Measurements from ENCODE around the gene TTC7B.

The TTC7B gene

GRCh38 chr14:90699016-90699415, 117.2 kb downstream of the TTC7B start:
- DNase-seq = no peak

DNA sequence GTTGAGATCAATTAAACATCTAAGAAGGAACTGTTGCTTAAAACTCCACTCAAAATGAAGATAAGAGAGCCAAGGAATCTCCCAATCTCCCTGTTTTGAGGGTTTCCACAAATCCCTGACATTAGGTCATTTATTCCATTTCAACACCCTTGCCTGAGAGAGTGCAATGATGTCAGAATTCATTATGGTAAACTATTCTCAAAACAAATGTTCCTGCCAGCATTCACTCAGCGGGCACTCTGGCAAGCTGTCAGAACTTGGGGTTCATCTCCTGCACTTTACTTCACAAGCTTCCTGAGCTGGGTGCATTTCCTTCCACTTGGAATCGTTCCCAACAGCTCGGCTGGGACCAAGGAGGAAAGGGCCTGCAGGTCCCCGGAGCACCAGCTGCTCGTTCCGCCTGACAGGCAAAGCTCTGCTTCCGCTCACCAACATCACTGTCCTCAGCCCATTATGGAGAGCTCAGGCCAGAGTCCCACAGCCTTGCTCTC, 117.8 kb downstream of the TTC7B start:
- DNase-seq = peak in 2 of 3 experiments; percentile 17 to 75

DNA sequence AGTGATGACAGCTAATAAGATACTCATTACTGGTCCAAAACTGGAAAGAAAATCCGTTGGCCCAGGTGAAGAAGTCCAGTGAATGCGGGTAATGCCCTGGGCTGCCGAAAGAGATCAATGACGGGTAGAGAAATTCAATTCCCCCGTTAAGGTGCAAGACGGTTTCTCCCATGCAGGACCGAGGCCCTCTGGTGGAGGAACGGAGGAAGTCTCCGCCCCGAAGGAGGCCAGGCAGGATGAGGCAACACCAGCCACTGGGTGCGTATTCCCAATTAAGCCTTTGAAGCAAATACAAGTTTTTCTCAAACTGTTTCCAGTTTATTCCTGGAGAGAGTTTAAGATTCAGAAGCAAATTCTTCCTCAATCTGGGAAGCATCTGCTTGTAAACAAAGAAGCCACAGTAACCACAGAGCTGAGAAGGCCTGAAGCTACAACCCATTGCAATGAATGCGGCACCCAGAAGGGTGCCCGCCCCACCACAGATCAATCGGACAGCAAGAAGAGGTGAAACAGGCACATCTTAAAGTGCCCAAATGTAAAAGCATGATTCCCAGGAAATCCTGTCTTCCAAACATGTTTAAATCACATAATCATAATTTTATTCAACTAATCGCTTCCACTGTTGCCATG, 118.5 kb downstream of the TTC7B start:
- DNase-seq = peak; percentile 74 to 91 (median 90)

- no peak for DNase-seq
Measured at GRCh38 chr14:90697132-90697531, 119.1 kb downstream of the TTC7B start.

DNA sequence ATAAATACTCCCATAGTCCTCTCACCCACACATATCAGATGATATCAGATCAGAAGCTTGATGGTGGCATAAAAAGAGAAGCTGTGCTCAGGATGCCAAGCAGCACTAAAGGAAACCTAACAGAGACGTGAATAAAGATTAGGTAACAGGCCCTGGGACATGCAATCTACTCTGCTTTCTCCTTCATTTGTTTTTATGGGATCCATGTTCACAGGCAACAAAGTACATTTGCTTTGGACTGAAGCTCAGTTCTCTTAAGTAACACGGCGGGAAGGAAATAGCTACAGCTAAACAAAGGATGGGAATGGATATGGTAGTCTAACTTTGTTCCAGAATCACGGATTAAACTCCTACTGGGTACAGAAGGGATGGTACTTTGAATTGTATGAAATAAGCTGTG, 119.5 kb downstream of the TTC7B start:
- DNase-seq = peak in 2 of 3 experiments; percentile 48 to 62

- DNase-seq = peak; percentile 29 to 68 (median 40)
Measured at GRCh38 chr14:90695997-90696660, 120.1 kb downstream of the TTC7B start.

GRCh38 chr14:90693413-90693812, 122.8 kb downstream of the TTC7B start:
- DNase-seq = peak in 2 of 3 experiments; percentile 23 to 48

DNA sequence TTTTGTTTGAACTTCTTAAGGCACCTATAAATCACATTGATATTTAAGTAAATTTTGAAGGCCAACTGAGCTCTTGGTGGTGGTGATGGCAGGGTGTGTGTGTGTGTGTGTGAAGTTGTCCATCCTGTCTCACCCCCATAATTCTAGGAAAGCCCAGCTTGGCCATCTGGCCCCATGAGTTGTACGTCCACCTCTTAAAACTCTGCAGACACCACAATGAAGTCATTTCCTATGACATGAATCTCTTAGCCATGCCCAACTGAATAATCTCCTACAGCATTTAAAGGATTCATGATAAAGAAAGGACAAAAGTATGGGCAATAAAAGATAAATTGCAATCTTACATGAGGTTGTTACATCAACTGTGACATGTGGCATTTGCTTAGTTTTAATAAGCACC, 123.4 kb downstream of the TTC7B start:
- no peak for DNase-seq

DNA sequence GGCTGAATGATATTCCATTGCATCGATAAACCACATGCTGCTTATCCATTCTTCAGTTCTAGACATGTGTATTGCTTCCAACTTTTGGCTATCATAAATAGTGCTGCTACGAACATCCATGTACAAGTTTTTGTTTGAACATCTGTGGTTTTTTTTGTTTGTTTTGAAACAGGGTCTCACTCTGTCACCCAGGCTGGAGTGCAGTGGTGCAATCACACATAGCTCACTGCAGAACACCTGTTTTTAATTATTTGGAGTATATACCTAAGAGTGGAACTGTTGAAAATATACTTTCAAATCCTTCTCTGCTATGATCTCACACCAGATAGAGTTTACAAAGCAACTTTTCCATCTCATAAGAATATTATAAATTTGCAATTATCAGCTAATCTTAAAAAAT, 124.2 kb downstream of the TTC7B start:
- no peak for DNase-seq

GRCh38 chr14:90691627-90692026, 124.6 kb downstream of the TTC7B start:
- no peak for DNase-seq

DNA sequence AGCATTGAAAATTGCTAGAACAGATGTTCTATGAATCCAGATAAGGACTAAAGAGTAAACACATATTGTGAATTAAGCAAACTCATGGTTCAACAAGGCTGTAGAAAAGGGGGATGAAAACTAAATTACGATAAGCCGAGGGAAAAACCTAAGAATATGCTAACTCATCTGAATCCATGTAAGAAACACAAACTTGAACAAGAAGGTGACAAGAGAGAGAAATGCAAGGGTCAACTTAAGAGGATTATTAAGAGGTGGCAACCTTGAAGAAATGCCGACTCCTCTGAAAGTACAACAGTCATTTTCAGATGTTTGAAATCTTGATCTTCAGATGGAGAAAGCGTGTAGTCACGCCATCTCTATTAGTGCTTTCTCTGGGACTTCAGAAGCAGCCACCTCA, 128.6 kb downstream of the TTC7B start:
- no peak for DNase-seq

GRCh38 chr14:90682615-90683014, 133.6 kb downstream of the TTC7B start:
- DNase-seq = no peak

GRCh38 chr14:90681929-90682328, 134.3 kb downstream of the TTC7B start:
- no peak for DNase-seq

DNA sequence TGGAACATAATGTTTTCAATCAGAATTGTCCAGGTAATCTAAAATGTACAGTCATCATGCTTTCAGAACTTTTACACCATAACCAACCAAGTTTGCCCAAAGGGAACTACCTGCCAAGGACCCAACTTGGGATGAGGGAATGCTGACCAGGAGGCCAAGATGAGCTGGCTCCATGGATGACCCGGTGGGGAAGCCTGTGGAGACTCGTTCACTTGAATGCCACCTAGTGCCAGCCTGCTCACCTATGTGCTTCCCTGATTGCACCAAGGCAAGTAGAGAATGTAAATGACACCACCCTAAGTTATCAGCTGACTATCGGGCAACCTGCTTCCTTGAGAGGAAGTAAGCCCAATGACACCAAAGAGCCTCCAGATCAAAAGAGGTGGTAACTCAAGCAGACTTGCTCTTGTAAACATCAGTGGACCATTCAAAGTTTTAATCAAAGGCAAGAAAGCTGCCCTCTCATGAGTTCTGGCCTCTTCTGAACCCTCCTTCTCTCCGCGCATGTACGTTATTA, 137.3 kb downstream of the TTC7B start:
- no peak for DNase-seq

GRCh38 chr14:90678420-90678819, 137.8 kb downstream of the TTC7B start:
- DNase-seq = no peak

GRCh38 chr14:90677484-90678050, 138.7 kb downstream of the TTC7B start:
- DNase-seq = no peak

DNA sequence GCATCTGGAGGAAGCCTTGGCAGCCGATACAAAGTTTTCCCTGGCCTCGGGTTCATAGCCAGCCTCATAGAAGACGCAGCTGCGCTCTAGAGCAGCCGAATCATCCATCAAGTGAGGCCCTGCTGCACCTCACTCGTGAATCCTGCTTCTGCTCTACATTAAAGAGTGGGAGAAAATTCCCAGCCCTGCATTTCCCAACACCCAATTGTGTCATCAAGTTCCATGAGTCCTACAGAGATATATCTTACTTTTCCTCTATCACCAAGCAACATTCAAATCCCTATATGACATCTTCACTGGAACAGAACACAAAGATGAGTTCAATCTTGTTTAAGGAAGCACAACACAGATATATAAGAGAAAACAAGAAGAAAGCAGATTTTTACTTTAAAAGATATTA, 139.3 kb downstream of the TTC7B start:
- no peak for DNase-seq

- no peak for DNase-seq
Measured at GRCh38 chr14:90676356-90676755, 139.9 kb downstream of the TTC7B start.

- DNase-seq = no peak
Measured at GRCh38 chr14:90675399-90675798, 140.8 kb downstream of the TTC7B start.

- no peak for DNase-seq
Measured at GRCh38 chr14:90674716-90675115, 141.5 kb downstream of the TTC7B start.

- DNase-seq = no peak
Measured at GRCh38 chr14:90674043-90674670, 142.1 kb downstream of the TTC7B start.

DNA sequence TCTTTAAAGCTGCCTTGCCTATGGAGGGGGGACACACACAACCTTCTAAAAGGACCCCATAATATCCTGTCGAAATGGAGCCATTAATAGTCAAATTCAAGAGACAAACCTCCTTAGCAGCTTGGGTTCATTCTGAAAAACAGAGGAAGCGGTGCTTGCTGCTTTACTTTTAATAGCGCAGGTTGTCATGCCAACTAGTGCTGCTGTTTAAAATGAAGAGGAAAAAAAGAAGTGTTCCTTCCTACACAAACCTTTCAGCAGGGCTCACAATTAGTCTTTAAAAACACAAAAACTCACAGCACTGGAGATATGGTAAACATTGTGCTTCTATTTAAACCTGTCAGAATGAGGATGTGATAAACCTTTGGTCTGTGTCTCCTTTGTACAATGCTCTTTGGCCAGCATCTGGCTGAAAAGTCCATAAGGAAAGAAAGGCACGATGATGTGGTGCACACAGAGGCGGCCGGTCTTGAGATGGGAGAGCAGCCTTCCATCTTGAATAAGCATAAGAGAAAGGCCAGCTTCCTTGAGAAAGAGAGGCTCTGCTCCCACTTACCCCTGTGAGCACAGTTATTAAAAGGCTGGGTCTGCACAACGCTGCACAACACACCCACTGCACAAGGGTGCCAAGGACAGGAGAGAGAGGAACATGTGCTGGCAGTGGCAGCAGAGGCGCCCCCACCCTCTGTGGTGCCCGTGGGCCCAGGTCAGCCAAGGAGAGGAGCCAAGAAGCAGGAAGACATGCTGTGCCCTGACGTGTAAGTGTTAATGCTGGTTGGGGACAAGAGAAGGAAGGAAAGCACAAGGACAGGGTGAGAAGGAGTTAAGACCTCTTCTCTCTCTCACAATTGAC, 144.6 kb downstream of the TTC7B start:
- peak in 1 of 3 experiments; percentile 15 for DNase-seq

DNA sequence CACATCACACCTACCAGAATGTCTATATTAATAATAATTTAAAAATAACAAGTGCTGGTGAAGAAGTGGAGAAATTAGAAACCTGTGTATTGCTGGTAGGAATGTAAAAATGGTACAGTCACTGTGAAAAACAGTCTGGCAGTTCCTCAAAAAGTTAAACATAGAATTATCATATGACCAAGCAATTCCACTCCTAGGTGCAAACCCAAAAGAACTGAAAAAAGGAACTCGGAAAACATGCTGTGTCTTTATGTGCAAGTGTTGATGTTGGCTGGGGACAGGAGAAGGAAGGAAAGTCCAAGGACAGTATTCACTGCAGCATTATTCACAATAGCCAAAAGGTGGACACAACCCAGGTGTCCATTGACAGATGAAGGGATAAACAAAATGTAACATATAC, 146.5 kb downstream of the TTC7B start:
- DNase-seq = no peak
